GM21360 (cell line): Measurements from ENCODE around the gene PSAPL1.

Experiments
- ATAC-seq: cut with Tn5 transposase; IDR thresholded peaks from one replicate; pipeline ENCODE4 v1.9.1; 2021; ENCODE audit warnings: mild to moderate bottlenecking, moderate library complexity; ENCODE audit not compliant: unreplicated experiment

The PSAPL1 gene

GRCh38 chr4:7420661-7421040, 14.1 kb downstream of the PSAPL1 start:
- no peak for ATAC-seq

- no peak for ATAC-seq
Measured at GRCh38 chr4:7419961-7420660, 14.6 kb downstream of the PSAPL1 start.

- ATAC-seq = no peak
Measured at GRCh38 chr4:7418131-7418943, 16.4 kb downstream of the PSAPL1 start.

- ATAC-seq = no peak
Measured at GRCh38 chr4:7417639-7418038, 17.1 kb downstream of the PSAPL1 start.

GRCh38 chr4:7416745-7417432, 17.8 kb downstream of the PSAPL1 start:
- ATAC-seq = no peak

GRCh38 chr4:7415927-7416686, 18.6 kb downstream of the PSAPL1 start:
- no peak for ATAC-seq

- ATAC-seq = no peak
Measured at GRCh38 chr4:7414736-7415510, 19.8 kb downstream of the PSAPL1 start.

- ATAC-seq = no peak
Measured at GRCh38 chr4:7414046-7414445, 20.7 kb downstream of the PSAPL1 start.

GRCh38 chr4:7412554-7412912, 22.2 kb downstream of the PSAPL1 start:
- no peak for ATAC-seq

GRCh38 chr4:7411896-7412553, 22.7 kb downstream of the PSAPL1 start:
- ATAC-seq = no peak

GRCh38 chr4:7411491-7411890, 23.2 kb downstream of the PSAPL1 start:
- no peak for ATAC-seq

GRCh38 chr4:7410446-7410845, 24.3 kb downstream of the PSAPL1 start:
- ATAC-seq = no peak

GRCh38 chr4:7408166-7408565, 26.6 kb downstream of the PSAPL1 start:
- no peak for ATAC-seq

GRCh38 chr4:7403001-7403400, 31.7 kb downstream of the PSAPL1 start:
- no peak for ATAC-seq

- no peak for ATAC-seq
Measured at GRCh38 chr4:7402526-7402925, 32.2 kb downstream of the PSAPL1 start.

- ATAC-seq = no peak
Measured at GRCh38 chr4:7400671-7401298, 33.9 kb downstream of the PSAPL1 start.

- ATAC-seq = no peak
Measured at GRCh38 chr4:7399440-7400234, 35.1 kb downstream of the PSAPL1 start.

GRCh38 chr4:7398788-7399439, 35.8 kb downstream of the PSAPL1 start:
- ATAC-seq = no peak
